Measurements from ENCODE around the gene TMEM167A.

TMEM167A gene

GRCh38 chr5:83034036-83034435 lies 43.2 kb downstream of the TMEM167A start:
- Mint-ChIP-seq H3K27me3 (peaks cover 4% of the 10 kb centered on the region), H3K9me3 (no peaks in the 10 kb centered on the region), H3K36me3 (ENCODE audit: low read depth) (no peaks in the 10 kb centered on the region), H3K4me3 (no peak overlapping the region), H3K27ac (no peak overlapping the region), H3K4me1 (ENCODE audit: low read depth) (peaks cover 10% of the 10 kb centered on the region)

- Mint-ChIP-seq H3K27me3 (peaks cover 4% of the 10 kb centered on the region), H3K27ac (no peak overlapping the region), H3K4me1 (ENCODE audit: low read depth) (no peaks in the 10 kb centered on the region), H3K9me3 (no peaks in the 10 kb centered on the region), H3K4me3 (no peak overlapping the region), H3K36me3 (ENCODE audit: low read depth) (no peaks in the 10 kb centered on the region)
Observed at GRCh38 chr5:83031381-83031780, 45.8 kb downstream of the TMEM167A start.

DNA sequence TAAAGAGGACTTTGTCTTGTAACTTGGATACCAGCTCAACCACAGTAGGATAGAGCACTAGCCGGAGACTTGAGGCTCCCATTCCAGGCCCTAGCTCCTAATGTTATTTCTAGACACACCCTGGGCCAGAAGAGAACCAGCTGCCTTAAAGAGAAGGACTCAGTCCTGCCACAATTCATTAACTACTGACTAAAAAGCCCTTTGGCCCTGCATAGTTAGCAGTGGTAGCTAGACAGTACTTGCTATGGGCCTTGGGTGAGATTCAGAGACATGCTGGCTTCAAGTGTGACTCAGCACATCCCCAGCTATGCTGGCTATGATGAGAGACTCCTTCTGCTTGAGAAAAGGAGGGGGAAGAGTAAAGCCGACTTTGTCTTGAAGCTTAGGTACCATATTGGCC lies 47.3 kb downstream of the TMEM167A start:
- Mint-ChIP-seq H3K4me1 (ENCODE audit: low read depth) (no peaks in the 10 kb centered on the region), H3K27ac (no peak overlapping the region), H3K4me3 (no peak overlapping the region), H3K36me3 (ENCODE audit: low read depth) (no peaks in the 10 kb centered on the region), H3K9me3 (no peaks in the 10 kb centered on the region), H3K27me3 (peaks cover 11% of the 10 kb centered on the region)

DNA sequence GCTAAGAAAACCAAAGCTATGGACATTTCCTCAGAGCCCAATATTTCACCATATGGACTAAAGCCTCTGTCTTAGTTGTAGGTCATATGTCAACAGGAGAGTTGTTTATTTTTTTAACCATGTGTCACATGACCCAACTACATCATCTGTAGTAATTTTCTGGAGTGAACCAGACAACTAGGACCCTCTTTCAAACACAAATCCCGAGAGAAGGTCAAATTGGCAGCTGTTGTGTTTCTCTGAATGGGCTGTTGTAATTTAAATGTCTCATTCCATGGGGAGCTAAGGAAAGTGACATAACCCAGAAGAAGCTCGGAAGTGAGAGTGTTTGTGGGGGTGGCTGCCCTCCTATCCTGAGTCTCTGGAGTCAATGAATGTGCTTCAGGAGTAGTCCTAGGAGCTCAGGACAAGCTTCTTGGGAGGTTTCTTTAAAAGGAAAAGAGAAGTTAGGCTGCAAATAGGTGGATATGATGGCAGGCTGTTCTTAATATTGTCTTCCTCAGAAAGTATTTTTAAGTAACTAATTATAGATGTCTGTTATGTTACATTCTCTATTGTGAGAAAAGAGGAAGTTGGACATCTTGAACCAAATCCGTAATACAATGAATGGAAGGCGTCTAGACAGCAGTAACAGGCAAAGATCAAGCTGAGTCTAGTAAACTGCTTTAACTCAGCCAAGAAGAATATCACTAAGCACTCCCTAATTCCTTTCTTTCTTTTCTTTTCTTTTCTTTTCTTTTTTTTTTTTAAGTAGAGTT lies 50.1 kb downstream of the TMEM167A start:
- Mint-ChIP-seq H3K27me3 (peaks cover 10% of the 10 kb centered on the region), H3K36me3 (ENCODE audit: low read depth) (no peaks in the 10 kb centered on the region), H3K4me3 (no peak overlapping the region), H3K9me3 (no peaks in the 10 kb centered on the region), H3K4me1 (ENCODE audit: low read depth) (no peaks in the 10 kb centered on the region), H3K27ac (no peak overlapping the region)

- H3K4me3 Mint-ChIP-seq, result no peak overlapping the region
- no peak overlapping the region for H3K27ac Mint-ChIP-seq
- H3K36me3 Mint-ChIP-seq (ENCODE audit: low read depth), result no peaks in the 10 kb centered on the region
- peaks cover 8% of the 10 kb centered on the region for H3K27me3 Mint-ChIP-seq
- H3K9me3 Mint-ChIP-seq, result no peaks in the 10 kb centered on the region
- no peaks in the 10 kb centered on the region for H3K4me1 Mint-ChIP-seq (ENCODE audit: low read depth)
Observed at GRCh38 chr5:83026516-83026915, 50.7 kb downstream of the TMEM167A start.

GRCh38 chr5:83025690-83026478 lies 51.3 kb downstream of the TMEM167A start:
- Mint-ChIP-seq H3K27ac (no peak overlapping the region), H3K4me3 (no peak overlapping the region), H3K27me3 (peaks cover 8% of the 10 kb centered on the region), H3K9me3 (no peaks in the 10 kb centered on the region), H3K4me1 (ENCODE audit: low read depth) (no peaks in the 10 kb centered on the region), H3K36me3 (ENCODE audit: low read depth) (no peaks in the 10 kb centered on the region)

DNA sequence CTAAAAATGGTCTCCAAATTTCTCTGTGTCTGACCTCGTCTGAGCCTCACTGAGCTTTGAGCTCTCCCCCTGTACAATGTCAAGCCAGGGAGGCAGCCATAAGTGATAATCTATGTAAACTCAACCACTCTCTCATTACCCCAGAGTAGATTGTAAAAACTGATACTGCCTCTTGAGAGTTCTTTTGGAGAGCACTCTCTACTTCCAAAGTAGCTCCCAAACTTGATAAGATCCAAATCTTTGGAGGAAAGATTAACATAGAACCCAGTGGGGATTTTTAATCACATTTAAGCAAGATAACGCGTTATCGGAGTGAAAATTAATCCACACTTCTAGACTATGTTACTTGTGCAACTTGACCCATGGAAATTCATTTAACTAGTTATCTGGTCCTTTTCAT lies 54.9 kb downstream of the TMEM167A start:
- H3K27ac Mint-ChIP-seq, result no peak overlapping the region
- no peaks in the 10 kb centered on the region for H3K36me3 Mint-ChIP-seq (ENCODE audit: low read depth)
- no peak overlapping the region for H3K4me3 Mint-ChIP-seq
- peaks cover 5% of the 10 kb centered on the region for H3K9me3 Mint-ChIP-seq
- H3K4me1 Mint-ChIP-seq (ENCODE audit: low read depth), result no peaks in the 10 kb centered on the region
- peaks cover 13% of the 10 kb centered on the region for H3K27me3 Mint-ChIP-seq

DNA sequence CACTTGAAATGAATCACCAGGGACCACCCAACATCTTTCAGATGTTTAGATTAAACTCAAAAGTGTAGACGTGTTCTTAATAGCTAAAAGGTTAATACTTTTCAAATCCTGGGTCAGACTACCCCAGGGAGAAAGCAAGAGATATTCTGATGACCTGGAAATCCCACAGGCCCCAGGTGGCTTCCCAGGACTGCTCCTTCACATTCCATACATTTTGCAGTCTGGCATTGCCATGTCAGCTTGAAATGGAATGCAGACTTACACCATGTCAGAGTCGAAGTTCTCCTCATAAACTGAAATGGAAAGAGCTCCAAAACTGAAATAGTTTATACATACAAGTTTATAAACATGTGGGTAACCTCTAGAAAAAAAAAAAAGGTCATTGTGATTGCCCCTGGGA lies 61.5 kb downstream of the TMEM167A start:
- Mint-ChIP-seq H3K4me3 (no peak overlapping the region), H3K4me1 (ENCODE audit: low read depth) (no peaks in the 10 kb centered on the region), H3K9me3 (peaks cover 6% of the 10 kb centered on the region), H3K27ac (no peak overlapping the region), H3K27me3 (peaks cover 6% of the 10 kb centered on the region), H3K36me3 (ENCODE audit: low read depth) (no peaks in the 10 kb centered on the region)

DNA sequence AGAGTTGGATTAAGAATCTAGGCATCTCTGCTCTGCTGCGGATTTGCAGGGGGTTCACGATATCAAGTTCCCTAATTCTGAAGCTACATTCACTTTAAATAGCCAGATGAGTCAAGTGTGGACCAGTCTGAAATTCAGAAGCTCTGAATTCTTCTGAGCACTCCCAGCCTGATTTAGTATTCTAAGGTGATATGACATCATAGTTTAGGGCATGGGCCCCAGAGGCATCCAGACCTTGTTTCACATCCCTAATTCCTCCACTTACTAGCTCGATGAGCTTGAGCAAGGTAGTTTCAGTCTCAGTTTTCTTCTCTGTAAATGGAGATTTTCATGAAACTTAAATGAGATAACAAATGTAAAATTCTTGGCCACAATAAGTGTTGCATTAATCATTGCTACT lies 65.2 kb downstream of the TMEM167A start:
- Mint-ChIP-seq H3K4me3 (no peak overlapping the region), H3K4me1 (ENCODE audit: low read depth) (no peaks in the 10 kb centered on the region), H3K27ac (no peak overlapping the region), H3K9me3 (no peaks in the 10 kb centered on the region), H3K36me3 (ENCODE audit: low read depth) (no peaks in the 10 kb centered on the region), H3K27me3 (no peaks in the 10 kb centered on the region)

GRCh38 chr5:83009408-83009807 lies 67.8 kb downstream of the TMEM167A start:
- Mint-ChIP-seq H3K27ac (no peak overlapping the region), H3K36me3 (ENCODE audit: low read depth) (no peaks in the 10 kb centered on the region), H3K9me3 (no peaks in the 10 kb centered on the region), H3K27me3 (peaks cover 4% of the 10 kb centered on the region), H3K4me3 (no peak overlapping the region), H3K4me1 (ENCODE audit: low read depth) (no peaks in the 10 kb centered on the region)

DNA sequence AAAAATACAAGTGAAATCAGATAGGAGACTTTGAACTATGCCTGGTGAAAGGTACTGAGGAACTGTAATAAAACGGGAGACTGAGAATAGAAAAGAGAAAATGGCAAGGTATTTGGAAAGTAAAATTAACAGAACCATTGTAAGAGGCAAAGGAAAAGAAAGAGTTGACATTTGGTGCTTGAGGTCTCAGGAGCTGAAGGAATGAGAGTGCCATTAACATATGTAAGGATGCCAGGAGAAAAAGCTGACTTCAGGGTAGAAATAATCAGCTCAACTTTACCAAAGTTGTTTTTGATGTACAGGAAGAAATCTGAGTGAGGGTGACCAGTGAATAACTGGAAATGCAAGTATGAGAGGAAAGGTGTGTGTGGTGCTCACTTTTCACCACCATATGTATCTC lies 69.4 kb downstream of the TMEM167A start:
- Mint-ChIP-seq H3K27ac (no peak overlapping the region), H3K4me3 (no peak overlapping the region), H3K36me3 (ENCODE audit: low read depth) (no peaks in the 10 kb centered on the region), H3K27me3 (peaks cover 7% of the 10 kb centered on the region), H3K9me3 (no peaks in the 10 kb centered on the region), H3K4me1 (ENCODE audit: low read depth) (no peaks in the 10 kb centered on the region)

DNA sequence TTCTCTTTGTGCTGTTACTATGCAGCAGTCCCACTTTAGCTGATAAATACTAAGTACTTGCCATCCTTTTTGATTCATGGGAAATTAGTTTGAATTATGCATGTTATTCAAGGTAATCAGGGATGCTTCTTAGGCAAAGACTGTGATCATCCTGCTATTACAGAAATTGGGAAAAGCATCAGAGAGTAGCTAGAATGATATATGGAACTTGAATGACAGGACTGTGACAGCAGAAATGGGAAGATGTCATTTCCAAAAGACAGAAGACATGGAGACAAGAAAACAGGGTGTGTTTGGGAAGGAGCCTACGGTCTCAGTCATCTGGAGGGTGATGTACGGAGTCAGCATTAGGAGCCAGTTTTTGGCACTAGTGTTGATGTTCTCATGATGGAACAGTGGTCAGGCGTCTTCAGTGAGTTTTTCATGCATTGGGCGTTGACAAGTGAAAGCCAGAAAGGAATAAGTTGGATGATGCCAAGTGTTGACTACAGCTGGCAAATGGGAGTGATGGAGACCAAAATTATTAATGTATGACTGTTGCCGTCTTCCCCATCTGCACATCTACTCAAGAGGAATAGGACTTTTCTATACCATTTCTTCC lies 70.4 kb downstream of the TMEM167A start:
- Mint-ChIP-seq H3K36me3 (ENCODE audit: low read depth) (no peaks in the 10 kb centered on the region), H3K4me1 (ENCODE audit: low read depth) (no peaks in the 10 kb centered on the region), H3K27me3 (peaks cover 7% of the 10 kb centered on the region), H3K4me3 (no peak overlapping the region), H3K27ac (no peak overlapping the region), H3K9me3 (no peaks in the 10 kb centered on the region)

DNA sequence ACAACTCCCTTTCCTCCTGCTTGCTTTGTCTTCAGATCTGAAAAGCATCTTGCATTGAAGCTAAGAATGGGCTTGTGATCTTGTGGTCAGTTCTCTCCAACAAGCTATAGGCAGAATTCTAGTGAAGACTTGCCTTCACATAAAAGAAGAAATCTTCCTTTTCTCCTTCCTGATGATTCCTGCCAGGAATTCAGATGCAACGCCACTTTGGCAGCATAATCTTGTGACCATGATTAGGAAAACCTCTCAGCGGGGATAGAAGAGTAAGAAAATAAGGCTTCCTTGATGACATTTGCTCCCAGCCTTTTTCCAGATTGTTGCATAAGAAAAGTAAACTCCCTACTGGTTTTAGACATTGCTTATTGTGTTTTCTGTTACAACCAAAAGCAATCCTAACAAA lies 73.4 kb downstream of the TMEM167A start:
- Mint-ChIP-seq H3K36me3 (ENCODE audit: low read depth) (no peaks in the 10 kb centered on the region), H3K4me1 (ENCODE audit: low read depth) (no peaks in the 10 kb centered on the region), H3K9me3 (no peaks in the 10 kb centered on the region), H3K27me3 (peaks cover 7% of the 10 kb centered on the region), H3K27ac (no peak overlapping the region), H3K4me3 (no peak overlapping the region)

Measured in stimulated activated naive CD8-positive, alpha-beta T cell treated with anti-CD3 and anti-CD28 coated beads, Interleukin-15, Interleukin-2, amounts not matched to agents 100 ng/mL and 50 ng/mL, for 24 hours (primary cell).